ENCODE data around the gene NT5M. TPM values are rescaled to one million over a fixed set of nuclear protein-coding genes. Genes with fewer than 3 reads are reported as not detected.

NT5M gene
- total RNA-seq, 1 donor from 2014 or later, result 0.93 TPM

GRCh38 chr17:17303847-17304490 is 796 bp downstream of the NT5M start:
- Mint-ChIP-seq H3K4me1 (peaks cover 34% of the 10 kb centered on the region), H3K27me3 (no peaks in the 10 kb centered on the region), H3K27ac (no peak overlapping the region), H3K4me3 (peak overlapping the region; percentile 81), H3K36me3 (ENCODE audit: low read depth) (no peaks in the 10 kb centered on the region), H3K9me3 (no peaks in the 10 kb centered on the region)
- ChIA-PET CTCF (no interaction called here), POLR2A (no interaction called here)
- ATAC-seq (ENCODE audit: low read depth) (no peak), DNase-seq (no peak)
- intact Hi-C loops (cut with micrococcal nuclease), result loop anchor here (5.0 to 10.0 kb wide), 3 partner anchors 67 to 731 kb away; partner anchors contain the start of genes ATPAF2, FLCN and GID4
- TF ChIP-seq CTCF (IDR thresholded peaks at IDR 0.05), result no peak

GRCh38 chr17:17304521-17304985 is 1.4 kb downstream of the NT5M start:
- H3K36me3 Mint-ChIP-seq (ENCODE audit: low read depth), result no peaks in the 10 kb centered on the region
- no peak for DNase-seq
- CTCF ChIA-PET, result no interaction called here
- no peak for ATAC-seq (ENCODE audit: low read depth)
- no peaks in the 10 kb centered on the region for H3K27me3 Mint-ChIP-seq
- intact Hi-C loops (cut with micrococcal nuclease), result loop anchor here (5.0 to 10.0 kb wide), 3 partner anchors 67 to 730 kb away; partner anchors contain the start of genes ATPAF2, FLCN and GID4
- no peaks in the 10 kb centered on the region for H3K9me3 Mint-ChIP-seq
- TF ChIP-seq CTCF (IDR thresholded peaks at IDR 0.05), result no peak
- peaks cover 34% of the 10 kb centered on the region for H3K4me1 Mint-ChIP-seq
- POLR2A ChIA-PET, result no interaction called here
- H3K4me3 Mint-ChIP-seq, result peak overlapping the region; percentile 81
- no peak overlapping the region for H3K27ac Mint-ChIP-seq

- Mint-ChIP-seq H3K4me1 (peaks cover 32% of the 10 kb centered on the region), H3K27ac (no peak overlapping the region), H3K27me3 (no peaks in the 10 kb centered on the region), H3K9me3 (no peaks in the 10 kb centered on the region), H3K4me3 (peak overlapping the region; percentile 81), H3K36me3 (ENCODE audit: low read depth) (no peaks in the 10 kb centered on the region)
- peak; percentile 70 for ATAC-seq (ENCODE audit: low read depth)
- ChIA-PET POLR2A (interaction anchor here (0.6 to 1.0 kb wide), 3 partner anchors 24 to 1051 kb away, joined by 3 to 5 read pairs (median 3); partner anchors contain the start of gene COPS3), CTCF (interaction anchor here (0.7 kb wide), 1 partner anchor 10 kb away, joined by 3 read pairs; no protein-coding TSS in a partner anchor)
- TF ChIP-seq CTCF (IDR thresholded peaks at IDR 0.05), result no peak
- DNase-seq, result no peak
- intact Hi-C loops (cut with micrococcal nuclease), result loop anchor here (1.0 to 10.0 kb wide), 3 partner anchors 24 to 729 kb away; partner anchors contain the start of genes ATPAF2, COPS3 and GID4
These were observed 2.2 kb downstream of the NT5M start for GRCh38 chr17:17305281-17305801.

GRCh38 chr17:17309356-17309755 is 6.2 kb downstream of the NT5M start:
- DNase-seq, result no peak

More at GRCh38 chr17:17309356-17309755, 6.2 kb downstream of the NT5M start:
- H3K4me3 Mint-ChIP-seq, result no peak overlapping the region
- H3K36me3 Mint-ChIP-seq (ENCODE audit: low read depth), result no peaks in the 10 kb centered on the region
- H3K27ac Mint-ChIP-seq, result no peak overlapping the region
- ChIA-PET POLR2A (no interaction called here), CTCF (no interaction called here)
- intact Hi-C loops (cut with micrococcal nuclease), result loop anchor here (10.0 kb wide), 2 partner anchors 395 to 725 kb away; partner anchors contain the start of genes ATPAF2 and GID4
- ATAC-seq (ENCODE audit: low read depth), result no peak
- H3K4me1 Mint-ChIP-seq, result peaks cover 14% of the 10 kb centered on the region
- H3K27me3 Mint-ChIP-seq, result no peaks in the 10 kb centered on the region
- no peaks in the 10 kb centered on the region for H3K9me3 Mint-ChIP-seq
- no peak for TF ChIP-seq CTCF (IDR thresholded peaks at IDR 0.05)

All from activated B cell treated with CpG ODN at 0.5 μM for 24 hours (primary cell).